NT2/D1 (cell line): Measurements from ENCODE around the gene BTBD17.

ENCODE experiments used
- DNase-seq: peaks from one replicate; pipeline ENCODE4 v3.0.0-alpha.2; 2011; ENCODE audit warnings: low read depth, low spot score
- H3K27me3 ChIP-seq: 2 replicates; pipeline ENCODE4 v1.6.0; 2011; ENCODE audit warnings: mild to moderate bottlenecking; ENCODE audit not compliant: insufficient read length, insufficient read depth
- H3K36me3 ChIP-seq: 2 replicates; pipeline ENCODE4 v1.6.1; 2011; ENCODE audit warnings: mild to moderate bottlenecking, low read length, mixed read lengths; ENCODE audit not compliant: insufficient read depth, insufficient read length
- H3K4me1 ChIP-seq: 2 replicates; pipeline ENCODE4 v1.5.1; 2011; ENCODE audit not compliant: insufficient read depth, insufficient read length
- H3K4me3 ChIP-seq: 2 replicates; pipeline ENCODE4 v1.5.1; 2011; ENCODE audit warnings: low read depth; ENCODE audit not compliant: insufficient read length
- H3K9ac ChIP-seq: 2 replicates; pipeline ENCODE4 v1.6.0; 2011; ENCODE audit warnings: low read depth; ENCODE audit not compliant: insufficient read length
- H3K9me3 ChIP-seq: 2 replicates; pipeline ENCODE4 v1.5.1; 2011; ENCODE audit warnings: mild to moderate bottlenecking, low read length; ENCODE audit not compliant: insufficient read depth
- SUZ12 ChIP-seq: IDR thresholded peaks from 2 replicates; pipeline ENCODE4 v1.6.1; 2011; ENCODE audit not compliant: insufficient read length, insufficient read depth; ENCODE audit errors: extremely low read depth
- YY1 ChIP-seq: IDR thresholded peaks from 2 replicates; pipeline ENCODE4 v1.6.1; 2011; ENCODE audit not compliant: insufficient read length, insufficient read depth
- ZNF274 ChIP-seq: IDR thresholded peaks from 2 replicates; pipeline ENCODE4 v1.6.1; 2011; ENCODE audit warnings: mild to moderate bottlenecking, low read depth, low read length

The BTBD17 gene

DNA sequence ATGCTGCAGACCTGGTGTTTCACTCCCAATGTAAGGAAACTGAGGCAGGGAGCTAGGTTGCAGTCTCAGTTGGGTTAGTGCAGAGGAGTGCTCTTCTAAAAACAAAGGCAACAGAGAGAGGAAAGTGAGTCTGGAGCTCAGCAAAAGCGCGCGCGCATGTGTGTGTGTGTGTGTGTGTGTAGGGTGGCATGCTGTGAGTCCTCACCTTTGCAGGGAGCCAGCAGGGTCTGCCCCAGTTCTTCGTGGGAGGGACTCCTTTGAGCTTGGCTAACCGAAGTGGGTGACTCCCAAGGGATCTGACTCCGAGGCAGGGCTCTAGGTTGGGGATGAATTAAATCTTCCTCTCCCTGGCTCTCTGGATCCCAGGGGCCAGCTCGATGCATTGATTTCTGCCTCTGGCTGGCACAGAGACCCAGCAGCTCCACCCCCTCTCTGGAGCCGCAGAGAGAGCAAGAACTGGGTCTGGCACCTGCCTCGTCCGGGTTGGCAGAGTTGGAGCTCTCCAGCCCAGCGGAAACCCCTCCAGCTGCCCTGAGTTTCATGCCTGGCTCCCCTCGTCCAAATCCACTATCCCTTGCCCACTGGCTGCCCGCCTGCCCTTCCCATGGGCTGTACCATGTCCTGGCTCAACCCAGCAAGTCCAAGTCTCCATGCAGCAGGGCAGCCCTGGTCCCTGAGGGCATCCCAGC, 1.3 kb upstream of the BTBD17 start:
- Histone ChIP-seq H3K36me3 (no peaks in the 10 kb centered on the region), H3K4me3 (no peak overlapping the region), H3K9ac (peak overlapping the region; percentile 46), H3K27me3 (peaks cover 8% of the 10 kb centered on the region), H3K9me3 (peaks cover 4% of the 10 kb centered on the region; the same call in 1 of the 2 replicates), H3K4me1 (peaks cover 28% of the 10 kb centered on the region)
- TF ChIP-seq YY1 (no peak), SUZ12 (no peak)
- no peak for DNase-seq

DNA sequence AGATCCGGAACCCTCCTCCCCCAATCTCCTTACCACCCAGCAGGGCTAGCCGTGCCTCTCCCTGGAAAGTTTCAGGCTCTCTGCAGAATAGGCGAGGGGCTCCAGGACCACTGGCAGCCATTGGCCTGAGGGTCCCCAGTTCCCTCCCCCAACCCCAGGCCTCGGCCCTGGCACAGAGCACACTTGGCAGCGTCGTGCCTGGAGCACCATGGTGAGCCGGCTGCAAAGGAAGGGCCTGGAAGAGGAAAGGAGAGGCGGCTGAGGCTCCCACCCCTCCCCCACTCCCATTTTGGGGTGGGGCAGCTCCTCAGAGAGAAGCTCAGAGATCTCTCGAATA, 369 bp upstream of the BTBD17 start:
- H3K4me1 ChIP-seq = peaks cover 33% of the 10 kb centered on the region
- peaks cover 18% of the 10 kb centered on the region for H3K27me3 ChIP-seq
- TF ChIP-seq SUZ12 (no peak), ZNF274 (no peak), YY1 (no peak)
- H3K9ac ChIP-seq = no peak overlapping the region
- peak overlapping the region; percentile 5 for H3K4me3 ChIP-seq
- no peaks in the 10 kb centered on the region for H3K36me3 ChIP-seq
- peaks cover 4% of the 10 kb centered on the region; the same call in 1 of the 2 replicates for H3K9me3 ChIP-seq
- no peak for DNase-seq

DNA sequence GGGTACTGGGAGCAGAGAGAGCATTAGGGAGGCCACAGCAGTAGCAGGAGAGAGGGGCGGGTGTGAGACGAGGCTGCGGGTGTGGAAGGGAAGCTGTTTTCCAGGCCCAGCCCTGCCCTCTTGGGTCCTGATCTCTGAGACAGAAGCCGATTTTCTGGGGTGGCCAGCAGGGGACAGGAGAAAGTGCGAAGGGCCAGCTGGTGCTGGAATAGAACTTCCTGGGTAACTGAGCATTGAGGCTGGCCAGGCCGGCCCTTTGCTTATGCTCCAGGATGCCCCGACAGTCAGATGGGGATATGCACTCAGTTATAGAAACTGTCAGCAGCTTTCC, 804 bp downstream of the BTBD17 start:
- no peak for DNase-seq
- Histone ChIP-seq H3K9ac (peak overlapping the region; percentile 57), H3K9me3 (peaks cover 4% of the 10 kb centered on the region; the same call in 1 of the 2 replicates), H3K4me1 (peaks cover 37% of the 10 kb centered on the region), H3K27me3 (peaks cover 29% of the 10 kb centered on the region), H3K36me3 (no peaks in the 10 kb centered on the region), H3K4me3 (peak overlapping the region; percentile 27)
- TF ChIP-seq YY1 (no peak), ZNF274 (no peak), SUZ12 (no peak)

DNA sequence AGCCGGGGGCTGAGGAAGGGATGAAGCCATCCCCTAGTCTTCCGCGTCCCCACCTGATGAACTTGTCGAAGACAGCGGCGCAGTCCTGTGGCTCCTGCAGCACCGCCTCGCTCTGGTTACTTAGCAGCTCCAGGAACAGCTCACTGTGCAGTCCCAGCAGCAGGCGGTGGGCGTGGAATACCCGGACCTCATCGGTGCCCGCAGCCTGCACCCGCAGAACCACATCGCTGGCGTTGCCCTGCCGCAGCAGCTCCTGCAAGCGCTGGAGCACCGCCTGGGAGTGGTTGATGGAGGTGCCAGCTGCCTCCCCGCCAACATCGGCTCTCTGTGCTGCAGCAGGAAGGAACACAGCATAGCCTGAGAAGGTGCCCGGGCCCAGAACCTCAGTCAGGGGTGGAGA, 1.8 kb downstream of the BTBD17 start:
- Histone ChIP-seq H3K4me3 (no peak overlapping the region), H3K27me3 (peaks cover 39% of the 10 kb centered on the region), H3K36me3 (no peaks in the 10 kb centered on the region), H3K9me3 (peaks cover 4% of the 10 kb centered on the region; the same call in 1 of the 2 replicates), H3K4me1 (peaks cover 37% of the 10 kb centered on the region), H3K9ac (no peak overlapping the region)
- DNase-seq = no peak
- TF ChIP-seq SUZ12 (no peak), YY1 (no peak), ZNF274 (no peak)

DNA sequence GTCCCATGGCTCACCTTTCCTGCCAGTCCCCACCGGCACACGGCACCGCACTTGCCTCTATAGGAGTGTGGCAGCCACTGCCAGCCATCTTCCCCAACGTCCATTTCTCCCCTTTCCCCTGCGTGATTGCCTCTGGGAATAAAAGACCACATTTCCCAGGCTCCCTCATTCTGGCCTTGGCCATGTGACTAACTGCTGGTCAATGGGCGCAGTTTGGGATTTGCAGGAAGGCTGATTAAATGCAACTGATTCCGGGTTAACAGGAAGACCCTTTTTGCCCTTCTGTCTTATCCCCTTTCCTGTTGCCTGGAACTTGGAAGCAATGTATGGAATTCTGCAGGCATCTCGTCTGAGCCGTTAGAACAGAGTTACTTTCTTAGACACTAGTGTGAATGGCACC, 3.0 kb downstream of the BTBD17 start:
- H3K27me3 ChIP-seq = peaks cover 51% of the 10 kb centered on the region

DNA sequence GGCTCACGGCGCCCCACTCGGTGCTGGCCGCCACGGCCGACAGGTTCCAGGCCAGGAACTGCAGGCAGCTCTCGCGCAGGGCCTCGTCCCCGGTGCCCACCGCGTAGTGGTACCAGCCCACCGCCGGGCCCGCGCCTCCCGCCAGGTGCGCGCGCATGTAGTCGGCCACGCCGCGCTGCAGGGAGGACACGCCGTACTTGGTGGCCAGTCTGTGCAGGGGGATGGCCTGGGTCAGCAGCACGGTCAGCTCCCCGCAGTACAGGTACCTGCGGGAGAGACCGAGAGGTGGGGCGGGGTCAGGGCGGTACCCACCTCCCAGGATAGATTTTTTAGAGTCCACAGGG, 4.2 kb downstream of the BTBD17 start:
- Histone ChIP-seq H3K9ac (peak overlapping the region; percentile 57), H3K4me1 (peaks cover 28% of the 10 kb centered on the region), H3K4me3 (no peak overlapping the region), H3K9me3 (peaks cover 4% of the 10 kb centered on the region; the same call in 1 of the 2 replicates), H3K27me3 (peaks cover 64% of the 10 kb centered on the region), H3K36me3 (no peaks in the 10 kb centered on the region)
- no peak for TF ChIP-seq ZNF274
- no peak for TF ChIP-seq YY1
- TF ChIP-seq SUZ12 = no peak
- DNase-seq = no peak

More for the DNA sequence above, 3.0 kb downstream of the BTBD17 start:
- H3K36me3 ChIP-seq = no peaks in the 10 kb centered on the region
- no peak for TF ChIP-seq ZNF274
- no peak for TF ChIP-seq YY1
- no peak for DNase-seq
- H3K4me3 ChIP-seq = no peak overlapping the region
- peaks cover 4% of the 10 kb centered on the region; the same call in 1 of the 2 replicates for H3K9me3 ChIP-seq
- H3K9ac ChIP-seq = no peak overlapping the region
- peaks cover 37% of the 10 kb centered on the region for H3K4me1 ChIP-seq

DNA sequence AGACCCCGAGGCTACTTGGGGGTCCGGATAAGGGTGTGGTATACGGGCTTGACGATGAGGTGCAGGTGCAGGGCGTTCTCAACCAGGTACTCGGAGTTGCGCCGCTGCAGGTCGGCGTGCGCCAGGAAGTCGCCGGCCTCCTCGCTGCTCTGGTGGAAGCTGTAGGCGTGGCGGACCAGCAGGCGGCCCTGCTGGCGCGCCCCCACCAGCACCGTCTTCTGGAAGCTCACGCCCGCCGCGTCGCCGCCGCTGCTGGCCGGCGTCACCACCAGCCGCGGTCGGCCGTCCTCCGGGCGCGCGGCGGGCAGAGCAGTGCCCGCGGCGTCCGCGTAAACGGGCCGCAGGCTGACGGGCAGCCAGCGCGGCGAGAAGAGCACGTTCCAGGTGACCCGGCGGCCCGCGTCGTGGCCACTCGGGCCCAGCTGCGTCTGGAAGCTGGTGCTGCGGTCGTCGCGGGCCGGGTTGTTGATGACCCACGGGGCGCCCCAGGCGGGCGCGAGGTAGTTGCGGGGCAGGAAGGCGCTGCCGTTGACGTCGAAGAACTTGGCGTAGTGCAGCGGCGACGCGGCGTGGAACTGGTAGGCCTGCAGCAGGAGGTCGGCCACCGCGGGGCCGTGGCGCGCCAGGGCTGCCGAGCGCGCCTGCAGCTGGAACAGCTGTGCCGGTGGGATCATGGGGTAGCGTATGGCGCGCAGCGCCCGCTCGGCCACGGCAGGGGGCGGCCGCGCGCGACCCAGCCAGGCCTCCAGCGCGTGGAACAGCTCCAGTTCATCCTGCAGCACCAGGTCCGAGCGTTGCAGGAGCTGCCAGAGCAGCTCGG, 4.8 kb downstream of the BTBD17 start:
- TF ChIP-seq YY1 (no peak), SUZ12 (no peak), ZNF274 (no peak)
- Histone ChIP-seq H3K36me3 (no peaks in the 10 kb centered on the region), H3K4me1 (peaks cover 27% of the 10 kb centered on the region), H3K27me3 (peaks cover 69% of the 10 kb centered on the region), H3K4me3 (peak overlapping the region; percentile 43), H3K9me3 (peaks cover 4% of the 10 kb centered on the region; the same call in 1 of the 2 replicates), H3K9ac (peak overlapping the region; percentile 57)
- DNase-seq = no peak
